ENCODE results near the gene KDM7A.
"Not testable (repeated sequence)": the region's sequence is repeated elsewhere in the genome, so short reads cannot be mapped to it uniquely, and the experiment has no call there.

Gene KDM7A

GRCh38 chr7:140202942-140203341 is 26.2 kb upstream of the KDM7A start:
- not testable (repeated sequence) for DNase-seq

GRCh38 chr7:140201393-140201792 is 24.6 kb upstream of the KDM7A start:
- DNase-seq, result no peak

- peak in 3 of 4 experiments; percentile 10 to 39 (median 13) for DNase-seq
Measured at GRCh38 chr7:140200061-140200989, 23.5 kb upstream of the KDM7A start.

GRCh38 chr7:140197938-140198337 is 21.2 kb upstream of the KDM7A start:
- no peak for DNase-seq

- no peak for DNase-seq
Measured at GRCh38 chr7:140197218-140197890, 20.6 kb upstream of the KDM7A start.

GRCh38 chr7:140196361-140197217 is 19.8 kb upstream of the KDM7A start:
- peak; percentile 36 to 60 (median 41) for DNase-seq

- DNase-seq, result no peak
Measured at GRCh38 chr7:140195859-140196258, 19.1 kb upstream of the KDM7A start.

- peak in 3 of 4 experiments; percentile 9 to 22 (median 15) for DNase-seq
Measured at GRCh38 chr7:140192620-140193019, 15.8 kb upstream of the KDM7A start.

GRCh38 chr7:140192176-140192575 is 15.4 kb upstream of the KDM7A start:
- DNase-seq, result no peak

GRCh38 chr7:140190588-140190987 is 13.8 kb upstream of the KDM7A start:
- DNase-seq, result no peak

GRCh38 chr7:140189917-140190316 is 13.1 kb upstream of the KDM7A start:
- no peak for DNase-seq

- no peak for DNase-seq
Measured at GRCh38 chr7:140182917-140183316, 6.1 kb upstream of the KDM7A start.

- DNase-seq, result no peak
Measured at GRCh38 chr7:140179339-140179738, 2.6 kb upstream of the KDM7A start.

GRCh38 chr7:140176122-140176701 is 571 bp downstream of the KDM7A start:
- peak; percentile 13 to 64 (median 38) for DNase-seq

GRCh38 chr7:140175221-140176121 is 1.3 kb downstream of the KDM7A start:
- DNase-seq, result peak; percentile 97 to 98 (median 98)

- no peak for DNase-seq
Measured at GRCh38 chr7:140174217-140174616, 2.6 kb downstream of the KDM7A start.

- DNase-seq, result no peak
Measured at GRCh38 chr7:140170375-140170774, 6.4 kb downstream of the KDM7A start.

GRCh38 chr7:140168816-140169215 is 8.0 kb downstream of the KDM7A start:
- no peak for DNase-seq

GRCh38 chr7:140165422-140165821 is 11.4 kb downstream of the KDM7A start:
- DNase-seq, result peak in 2 of 4 experiments; percentile 22 to 27

GRCh38 chr7:140162081-140162480 is 14.7 kb downstream of the KDM7A start:
- peak; percentile 19 to 50 (median 39) for DNase-seq

- DNase-seq, result no peak
Measured at GRCh38 chr7:140161047-140161446, 15.7 kb downstream of the KDM7A start.
